ENCODE data around the gene ATP6V1E1. TPM values are rescaled to one million over a fixed set of nuclear protein-coding genes. Genes with fewer than 3 reads are reported as not detected.

ATP6V1E1 gene
- total RNA-seq, 1 experiment from 2014 or later = 89.2 TPM

DNA sequence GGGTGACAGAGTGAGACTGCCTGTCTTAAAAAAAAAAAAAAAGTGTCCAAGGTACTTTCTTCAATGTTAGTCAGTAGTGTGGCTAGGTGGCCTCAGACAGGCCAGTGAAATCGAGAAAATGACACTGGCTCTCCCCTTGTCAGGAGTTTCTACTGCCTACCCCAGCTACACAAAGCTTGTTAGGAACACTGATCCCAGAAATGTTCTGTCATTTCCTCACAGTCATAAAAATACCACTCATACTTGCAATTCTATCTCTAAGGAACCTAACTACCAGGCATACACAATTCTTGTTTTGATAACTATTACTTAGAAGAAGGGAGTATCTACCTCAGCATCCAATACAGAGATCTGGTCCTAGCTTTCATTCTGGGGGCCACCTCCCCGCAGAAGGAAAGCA lies 31.3 kb downstream of the ATP6V1E1 start:
- no peak overlapping the region for H3K4ac ChIP-seq (ENCODE audit: low read depth, low read length)
- TF ChIP-seq, protein P1, sequence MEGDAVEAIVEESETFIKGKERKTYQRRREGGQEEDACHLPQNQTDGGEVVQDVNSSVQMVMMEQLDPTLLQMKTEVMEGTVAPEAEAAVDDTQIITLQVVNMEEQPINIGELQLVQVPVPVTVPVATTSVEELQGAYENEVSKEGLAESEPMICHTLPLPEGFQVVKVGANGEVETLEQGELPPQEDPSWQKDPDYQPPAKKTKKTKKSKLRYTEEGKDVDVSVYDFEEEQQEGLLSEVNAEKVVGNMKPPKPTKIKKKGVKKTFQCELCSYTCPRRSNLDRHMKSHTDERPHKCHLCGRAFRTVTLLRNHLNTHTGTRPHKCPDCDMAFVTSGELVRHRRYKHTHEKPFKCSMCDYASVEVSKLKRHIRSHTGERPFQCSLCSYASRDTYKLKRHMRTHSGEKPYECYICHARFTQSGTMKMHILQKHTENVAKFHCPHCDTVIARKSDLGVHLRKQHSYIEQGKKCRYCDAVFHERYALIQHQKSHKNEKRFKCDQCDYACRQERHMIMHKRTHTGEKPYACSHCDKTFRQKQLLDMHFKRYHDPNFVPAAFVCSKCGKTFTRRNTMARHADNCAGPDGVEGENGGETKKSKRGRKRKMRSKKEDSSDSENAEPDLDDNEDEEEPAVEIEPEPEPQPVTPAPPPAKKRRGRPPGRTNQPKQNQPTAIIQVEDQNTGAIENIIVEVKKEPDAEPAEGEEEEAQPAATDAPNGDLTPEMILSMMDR (conservative IDR thresholded peaks at IDR 0.05) = no peak
- no peak overlapping the region for H3K14ac ChIP-seq (ENCODE audit: insufficient read depth, low read length)
- no peaks in the 10 kb centered on the region for H3K79me1 ChIP-seq (ENCODE audit: insufficient read depth, low read depth, low read length, poor library complexity, severe bottlenecking)
- no peak overlapping the region for H4K8ac ChIP-seq (replicated peaks; ENCODE audit: insufficient read length, low read depth, low read length)
- no peak overlapping the region for H3K27ac ChIP-seq (ENCODE audit: insufficient read length, low read depth, low read length)
- no peak for DNase-seq
- no peak overlapping the region for H3T11ph ChIP-seq (ENCODE audit: low read length)
- no peak overlapping the region for H3K9ac ChIP-seq (ENCODE audit: extremely low read depth, insufficient read length, low read length)
- no peak overlapping the region for H2BK5ac ChIP-seq (ENCODE audit: insufficient read length, low read length)
- Mint-ChIP-seq H3K4me3 (no peak overlapping the region), H3K27ac (no peak overlapping the region), H3K27me3 (ENCODE audit: low read depth) (no peaks in the 10 kb centered on the region), H3K36me3 (ENCODE audit: insufficient read depth in 1 of 3, low read depth in 3 of 3) (peaks cover 44 to 86% (median 84%) of the 10 kb centered on the region in 3 experiments), H3K4me1 (no peaks in the 10 kb centered on the region), H3K9me3 (no peaks in the 10 kb centered on the region)
- no peaks in the 10 kb centered on the region for H3K9me3 ChIP-seq (ENCODE audit: control insufficient read depth, low read depth, low read length)
- H2AK5ac ChIP-seq (ENCODE audit: insufficient read length, low read length) = no peak overlapping the region
- H3K27me3 ChIP-seq (ENCODE audit: insufficient read depth, low read length) = no peaks in the 10 kb centered on the region
- H2BK12ac ChIP-seq (ENCODE audit: insufficient read length, low read depth, low read length) = no peak overlapping the region
- no peak overlapping the region for H4K5ac ChIP-seq (ENCODE audit: insufficient read length, low read depth, low read length)
- no CpG with 5 or more reads among the region's 2 CpGs for WGBS (ENCODE audit: extremely low coverage, insufficient read length, low lambda C conversion rate)
- H3K4me2 ChIP-seq (ENCODE audit: insufficient read depth, insufficient read length, low read length) = no peak overlapping the region
- no peaks in the 10 kb centered on the region for H3K4me1 ChIP-seq (ENCODE audit: insufficient read depth, low read length)
- no peak overlapping the region for H2AFZ ChIP-seq (ENCODE audit: low read length)
- no peak overlapping the region for H4K91ac ChIP-seq (ENCODE audit: insufficient read length, low read depth, low read length)
- no peak overlapping the region for H2BK20ac ChIP-seq (ENCODE audit: low read depth, low read length, poor library complexity, severe bottlenecking)
- H3K79me2 ChIP-seq (ENCODE audit: insufficient read depth, low read length) = no peaks in the 10 kb centered on the region
- H2BK120ac ChIP-seq (ENCODE audit: low read depth, low read length, poor library complexity, severe bottlenecking) = no peak overlapping the region
- no peaks in the 10 kb centered on the region for H3K23me2 ChIP-seq (ENCODE audit: insufficient read length, low read depth, low read length, poor library complexity, severe bottlenecking)
- H2BK15ac ChIP-seq (ENCODE audit: low read depth, low read length) = no peak overlapping the region
- no peak overlapping the region for H3K23ac ChIP-seq (ENCODE audit: insufficient read length, low read depth, low read length)
- no peak overlapping the region for H3K18ac ChIP-seq (ENCODE audit: insufficient read length, low read depth, low read length)
- H4K20me1 ChIP-seq (ENCODE audit: control insufficient read depth, insufficient read depth, insufficient read length) = no peaks in the 10 kb centered on the region
- H3K56ac ChIP-seq (ENCODE audit: insufficient read length, low read depth, low read length) = no peak overlapping the region
